ENCODE data around the gene NRN1.

The NRN1 gene

DNA sequence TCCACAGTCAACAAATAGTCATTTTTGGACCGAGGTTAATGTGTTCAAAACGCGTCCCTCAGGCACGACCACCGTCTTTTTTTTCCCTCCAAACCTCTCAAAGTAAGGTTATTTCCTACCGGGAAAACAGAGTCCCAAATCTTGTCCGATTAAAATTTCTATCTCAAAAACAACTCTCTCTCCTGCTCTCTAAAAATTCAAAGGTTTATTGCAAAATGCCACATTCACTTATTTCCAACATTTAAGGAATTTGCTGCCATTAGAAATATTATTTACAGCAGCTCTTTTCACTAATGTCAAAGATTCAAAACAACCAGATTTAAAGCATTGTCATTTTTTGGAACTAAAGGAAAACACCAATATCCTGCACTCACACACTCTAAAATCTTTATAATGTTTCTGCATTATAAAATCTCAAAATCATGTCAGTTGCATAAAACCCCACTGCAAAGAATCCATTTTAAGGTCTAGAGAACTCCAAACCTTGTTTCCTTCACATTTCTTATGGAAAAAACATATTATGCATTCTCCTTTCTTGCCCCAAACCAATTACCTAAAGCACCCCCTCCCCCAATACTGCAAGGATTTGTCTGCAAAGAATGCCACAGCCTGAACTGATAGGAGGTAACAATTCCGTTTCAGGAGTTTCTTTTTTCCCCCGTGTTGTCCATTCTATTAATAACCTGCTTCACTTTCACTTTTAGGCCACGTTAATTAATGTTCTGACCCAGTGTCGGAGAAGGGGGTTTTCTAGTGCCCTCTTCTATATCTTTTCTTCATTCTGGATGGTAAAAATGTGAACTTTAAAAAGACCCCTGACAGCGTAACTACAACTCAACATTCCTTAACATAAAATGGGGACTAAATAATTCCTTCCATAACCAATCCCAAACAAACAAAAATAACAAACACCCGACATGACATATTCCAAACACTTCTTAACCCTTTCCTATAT, 1.4 kb downstream of the NRN1 start:
- TF ChIP-seq CTCF (IDR thresholded peaks at IDR 0.05; ENCODE audit: insufficient read depth, low read length) (no peak), POLR2AphosphoS5 (IDR thresholded peaks at IDR 0.05; ENCODE audit: low read depth) (no peak), SPI1 (IDR thresholded peaks at IDR 0.05; ENCODE audit: borderline replicate concordance, low read depth) (no peak), GABPA (IDR thresholded peaks at IDR 0.05; ENCODE audit: low read depth) (no peak), REST (IDR thresholded peaks at IDR 0.05; ENCODE audit: insufficient replicate concordance, low read depth) (no peak)
- Histone ChIP-seq H3K27me3 (ENCODE audit: insufficient read depth, poor library complexity, severe bottlenecking) (peaks cover 41% of the 10 kb centered on the region), H3K4me3 (replicated peaks; ENCODE audit: insufficient read depth, low read length) (peak overlapping the region; percentile 56), H3K27ac (replicated peaks) (no peak overlapping the region)
- DNase-seq (ENCODE audit: low read depth in 1 of 2, low spot score in 1 of 2): no peak

- H3K27me3 ChIP-seq (ENCODE audit: insufficient read depth, poor library complexity, severe bottlenecking): peaks cover 41% of the 10 kb centered on the region
- H3K27ac ChIP-seq (replicated peaks): peak overlapping the region; percentile 37
- H3K4me3 ChIP-seq (replicated peaks; ENCODE audit: insufficient read depth, low read length): peak overlapping the region; percentile 56
- DNase-seq (ENCODE audit: low read depth in 1 of 2, low spot score in 1 of 2): peak in 1 of 2 experiments; percentile 18
- TF ChIP-seq GABPA (IDR thresholded peaks at IDR 0.05; ENCODE audit: low read depth): peak; percentile 34; the same call in 1 of the 2 replicates
- TF ChIP-seq SPI1 (IDR thresholded peaks at IDR 0.05; ENCODE audit: borderline replicate concordance, low read depth): no peak
- TF ChIP-seq CTCF (IDR thresholded peaks at IDR 0.05; ENCODE audit: insufficient read depth, low read length): no peak
Measured at GRCh38 chr6:6004390-6004995, 2.2 kb downstream of the NRN1 start.

DNA sequence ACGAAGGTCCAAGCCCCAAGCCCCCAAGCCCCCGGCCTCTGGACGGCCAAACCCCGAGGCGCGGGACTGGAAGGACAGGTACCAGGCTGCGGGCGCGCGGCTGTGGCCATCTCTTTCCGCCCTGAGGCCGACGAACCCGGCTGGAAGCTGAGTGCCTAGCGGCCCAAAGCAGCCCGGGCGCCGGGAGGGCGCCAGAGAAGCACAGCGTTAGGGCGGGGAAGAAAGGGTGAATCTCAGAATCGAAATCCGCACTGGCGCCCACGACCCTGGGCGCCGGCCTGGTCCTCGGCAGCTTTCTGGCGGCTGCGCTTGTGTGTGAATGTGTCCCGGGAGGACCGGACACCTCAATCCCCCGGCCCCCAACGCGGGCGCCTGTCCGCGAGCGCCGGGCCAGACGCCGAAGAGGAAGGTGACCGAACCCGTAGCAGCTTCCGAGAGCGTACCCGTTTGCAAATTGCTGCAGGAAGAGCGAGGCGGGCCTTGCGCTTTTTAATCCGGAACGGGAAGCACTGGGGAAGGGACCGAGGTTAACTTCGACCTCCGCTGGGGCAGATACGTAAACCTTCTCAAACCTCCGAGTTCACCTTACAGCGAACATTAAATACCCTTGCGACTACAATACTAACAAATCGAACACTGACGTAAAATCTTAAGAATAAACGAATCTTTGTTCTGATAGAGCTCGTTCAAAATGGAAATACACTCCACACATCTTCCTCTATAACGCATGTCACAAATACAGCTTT, 2.9 kb downstream of the NRN1 start:
- DNase-seq (ENCODE audit: low read depth in 1 of 2, low spot score in 1 of 2): peak; percentile 78 to 81
- H3K4me3 ChIP-seq (replicated peaks; ENCODE audit: insufficient read depth, low read length): peak overlapping the region; percentile 56
- H3K27ac ChIP-seq (replicated peaks): peak overlapping the region; percentile 37
- no peak for TF ChIP-seq SPI1 (IDR thresholded peaks at IDR 0.05; ENCODE audit: borderline replicate concordance, low read depth)
- TF ChIP-seq GABPA (IDR thresholded peaks at IDR 0.05; ENCODE audit: low read depth): peak; percentile 87
- peak; percentile 51; the same call in 1 of the 2 replicates for TF ChIP-seq POLR2AphosphoS5 (IDR thresholded peaks at IDR 0.05; ENCODE audit: low read depth)
- peaks cover 44% of the 10 kb centered on the region for H3K27me3 ChIP-seq (ENCODE audit: insufficient read depth, poor library complexity, severe bottlenecking)

DNA sequence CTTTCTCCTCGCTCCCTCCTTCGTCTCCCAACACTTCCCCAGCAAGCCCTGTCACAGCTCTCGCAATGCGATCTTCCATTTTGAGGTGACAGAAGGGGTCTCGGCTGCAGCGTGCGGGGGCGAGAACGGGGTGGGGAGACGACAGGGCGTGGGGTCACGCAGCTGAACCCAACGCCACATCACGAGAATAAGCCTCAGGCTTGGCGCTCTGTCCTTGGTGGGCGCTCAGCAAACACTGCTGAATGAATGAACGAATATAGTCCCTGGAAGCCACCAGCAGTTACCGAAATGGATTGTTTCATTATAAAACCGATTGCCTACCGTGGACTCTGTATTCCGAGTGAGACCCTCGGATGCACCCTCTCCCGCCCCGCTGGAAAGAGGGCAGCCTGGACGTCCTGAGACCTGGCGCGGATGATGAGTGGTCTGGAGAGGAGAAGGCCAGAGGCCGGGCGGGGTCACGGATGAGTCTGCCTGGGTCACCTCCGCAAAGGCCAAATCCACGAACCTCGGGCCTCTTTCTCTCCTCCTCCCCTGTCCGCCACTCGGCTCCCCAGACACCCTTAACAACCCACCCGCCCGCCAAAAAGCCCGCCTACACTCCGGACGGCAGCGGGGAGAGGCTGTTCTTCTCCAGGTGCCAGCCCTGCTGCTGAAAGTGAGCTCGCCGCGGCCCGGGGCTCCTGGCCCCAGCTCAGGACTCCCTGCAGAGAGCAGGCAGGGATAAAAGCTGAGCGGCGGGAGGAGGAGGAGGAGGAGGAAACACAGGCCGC, 3.7 kb downstream of the NRN1 start:
- no peak for DNase-seq (ENCODE audit: low read depth in 1 of 2, low spot score in 1 of 2)
- TF ChIP-seq REST (IDR thresholded peaks at IDR 0.05; ENCODE audit: insufficient replicate concordance, low read depth) (no peak), SPI1 (IDR thresholded peaks at IDR 0.05; ENCODE audit: borderline replicate concordance, low read depth) (no peak), POLR2AphosphoS5 (IDR thresholded peaks at IDR 0.05; ENCODE audit: low read depth) (no peak), CTCF (IDR thresholded peaks at IDR 0.05; ENCODE audit: insufficient read depth, low read length) (no peak), GABPA (IDR thresholded peaks at IDR 0.05; ENCODE audit: low read depth) (no peak)
- Histone ChIP-seq H3K4me3 (replicated peaks; ENCODE audit: insufficient read depth, low read length) (peak overlapping the region; percentile 56), H3K27ac (replicated peaks) (peak overlapping the region; percentile 37), H3K27me3 (ENCODE audit: insufficient read depth, poor library complexity, severe bottlenecking) (peaks cover 45% of the 10 kb centered on the region)
